ENCODE measurements around the gene DTYMK.

DTYMK gene

DNA sequence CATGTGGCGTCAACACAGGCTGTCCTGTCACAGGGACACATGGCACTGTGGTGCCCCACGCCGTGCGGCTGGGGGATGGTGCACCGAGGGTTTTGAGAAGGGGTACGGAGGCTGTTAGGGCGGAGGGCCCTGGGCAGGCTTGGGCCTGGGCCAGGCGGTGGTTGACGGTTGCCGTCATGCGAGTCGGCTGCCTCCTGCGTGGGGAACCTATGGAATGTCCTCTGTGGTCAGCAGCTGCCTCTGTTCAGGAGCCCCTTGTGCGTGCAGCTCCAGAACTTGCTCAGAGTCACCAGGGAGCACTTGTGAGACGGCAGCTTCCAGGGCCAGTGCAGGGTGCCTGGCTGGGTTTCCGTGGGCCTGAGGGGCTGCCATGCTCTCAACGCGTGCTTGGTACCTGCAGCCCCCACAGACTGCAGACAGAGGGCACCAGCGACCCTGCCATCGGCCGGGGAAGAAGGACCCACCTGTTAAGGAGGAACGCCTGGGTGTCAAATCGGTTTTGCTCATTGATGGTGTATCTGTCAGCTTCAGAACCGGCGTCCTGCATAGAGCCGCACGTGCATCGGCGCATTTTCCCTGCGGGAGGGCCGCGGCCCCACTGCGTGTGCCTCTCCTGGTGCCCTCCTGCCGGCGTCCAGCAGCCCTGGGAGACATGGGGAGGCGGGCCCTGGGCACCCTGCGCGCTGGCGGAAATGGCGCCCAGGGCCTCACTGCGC lies 37.8 kb upstream of the DTYMK start:
- H3K36me3 Mint-ChIP-seq: peaks cover 29% of the 10 kb centered on the region
- no peaks in the 10 kb centered on the region for H3K9me3 Mint-ChIP-seq
- H3K27ac Mint-ChIP-seq: no peak overlapping the region
- H3K4me3 Mint-ChIP-seq: no peak overlapping the region
- H3K27me3 Mint-ChIP-seq: no peaks in the 10 kb centered on the region
- DNase-seq (ENCODE audit: low spot score in 2 of 2) (no peak), ATAC-seq (ENCODE audit: low read depth) (no peak)
- no peaks in the 10 kb centered on the region for H3K4me1 Mint-ChIP-seq

DNA sequence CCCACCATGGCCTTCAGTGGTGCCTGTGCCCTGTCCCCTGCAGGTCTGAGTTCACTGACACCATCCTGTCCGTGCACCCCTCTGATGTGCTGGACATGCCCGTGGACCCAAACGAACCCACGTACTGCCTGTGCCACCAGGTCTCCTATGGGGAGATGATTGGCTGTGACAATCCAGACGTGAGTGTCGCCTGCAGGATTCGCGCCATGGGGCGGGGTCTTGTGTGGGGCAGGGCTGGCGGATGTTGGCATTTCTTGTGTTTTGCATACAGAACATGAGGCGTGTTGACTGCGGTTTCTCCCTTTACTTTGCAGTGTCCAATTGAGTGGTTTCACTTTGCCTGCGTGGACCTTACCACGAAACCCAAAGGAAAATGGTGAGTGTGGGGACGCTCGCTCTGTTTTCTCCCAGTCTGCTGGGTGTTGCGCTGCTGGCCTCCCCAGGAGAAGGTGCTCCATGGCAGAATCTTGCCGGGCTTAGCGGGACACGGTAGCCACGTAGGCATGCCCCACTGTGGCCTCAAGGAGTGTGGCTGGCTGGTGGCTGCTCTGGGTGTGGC lies 36.4 kb upstream of the DTYMK start:
- no peak for ATAC-seq (ENCODE audit: low read depth)
- no peaks in the 10 kb centered on the region for H3K27me3 Mint-ChIP-seq
- peaks cover 33% of the 10 kb centered on the region for H3K36me3 Mint-ChIP-seq

DNA sequence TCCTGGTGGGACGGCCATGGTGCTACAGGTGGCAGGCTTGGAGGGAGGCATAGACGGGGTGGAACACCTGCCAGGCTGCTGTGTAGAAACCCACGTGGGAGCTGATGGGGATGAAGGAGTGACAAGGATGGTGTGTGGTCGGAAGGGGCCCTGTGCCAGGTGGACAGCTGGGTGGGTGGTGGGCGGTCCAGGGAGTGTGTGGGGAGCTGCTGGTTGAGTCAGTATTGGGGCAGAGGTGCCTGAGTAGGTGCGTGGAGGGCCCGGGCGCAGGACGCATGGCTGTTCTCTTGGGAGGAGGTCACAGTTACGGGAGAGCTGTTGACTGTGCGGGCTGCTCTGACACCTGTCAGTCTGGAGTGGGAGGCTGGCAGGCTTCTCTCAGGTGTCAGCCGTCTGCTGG lies 35.2 kb upstream of the DTYMK start:
- H3K27ac Mint-ChIP-seq: no peak overlapping the region
- H3K36me3 Mint-ChIP-seq: peaks cover 36% of the 10 kb centered on the region
- H3K4me1 Mint-ChIP-seq: no peaks in the 10 kb centered on the region
- H3K9me3 Mint-ChIP-seq: no peaks in the 10 kb centered on the region
- H3K27me3 Mint-ChIP-seq: no peaks in the 10 kb centered on the region
- no peak for ATAC-seq (ENCODE audit: low read depth)
- no peak overlapping the region for H3K4me3 Mint-ChIP-seq
- DNase-seq (ENCODE audit: low spot score in 2 of 2): no peak

More for the DNA sequence above, 36.4 kb upstream of the DTYMK start:
- Mint-ChIP-seq H3K27ac (no peak overlapping the region), H3K4me1 (no peaks in the 10 kb centered on the region), H3K4me3 (no peak overlapping the region), H3K9me3 (no peaks in the 10 kb centered on the region)
- DNase-seq (ENCODE audit: low spot score in 2 of 2): no peak

DNA sequence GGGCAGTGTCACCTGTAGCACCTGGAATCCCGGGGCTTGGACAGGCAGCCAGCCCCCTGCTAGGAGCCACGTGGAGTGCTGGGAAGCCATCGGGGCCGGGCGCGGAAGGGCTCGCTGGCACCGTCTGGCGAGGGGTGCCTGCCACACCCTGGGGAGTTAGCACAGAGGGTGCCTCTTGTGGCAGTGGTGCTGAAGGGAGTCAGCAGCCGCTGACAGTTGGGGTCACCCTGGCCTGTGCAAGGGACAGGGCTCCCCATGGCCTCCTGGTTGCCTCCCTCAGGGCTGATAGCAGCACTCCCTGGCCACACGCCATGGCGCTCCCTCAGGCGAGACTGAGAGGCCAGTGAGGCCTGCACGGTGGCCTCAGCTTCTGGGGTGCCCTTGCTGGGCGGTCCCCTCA lies 33.9 kb upstream of the DTYMK start:
- H3K27me3 Mint-ChIP-seq: no peaks in the 10 kb centered on the region
- peaks cover 37% of the 10 kb centered on the region for H3K36me3 Mint-ChIP-seq
- H3K9me3 Mint-ChIP-seq: no peaks in the 10 kb centered on the region
- H3K4me1 Mint-ChIP-seq: no peaks in the 10 kb centered on the region
- H3K4me3 Mint-ChIP-seq: no peak overlapping the region
- no peak for DNase-seq (ENCODE audit: low spot score in 2 of 2)
- no peak overlapping the region for H3K27ac Mint-ChIP-seq
- ATAC-seq (ENCODE audit: low read depth): no peak

DNA sequence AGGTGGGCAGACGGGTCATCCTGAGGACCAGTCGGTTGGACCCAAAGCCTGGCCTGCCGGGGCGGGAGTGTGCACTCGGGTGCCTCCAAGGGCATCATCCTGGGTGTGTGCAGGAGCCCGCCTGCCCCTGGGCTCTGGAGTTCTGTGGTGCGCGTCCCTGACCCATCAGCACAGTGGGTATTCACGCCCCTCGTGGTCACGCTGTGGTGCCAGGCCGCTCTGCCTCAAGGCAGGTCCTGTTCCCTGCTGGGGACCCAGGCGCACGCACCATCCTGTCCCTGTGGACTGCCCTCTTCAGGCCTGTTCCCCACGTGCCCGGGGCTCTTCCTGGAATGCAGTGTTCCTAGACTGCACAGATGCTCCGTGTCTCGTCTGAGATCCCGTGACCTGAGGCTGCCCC lies 33.5 kb upstream of the DTYMK start:
- Mint-ChIP-seq H3K4me3 (no peak overlapping the region), H3K27me3 (no peaks in the 10 kb centered on the region), H3K4me1 (no peaks in the 10 kb centered on the region), H3K27ac (no peak overlapping the region), H3K36me3 (peaks cover 35% of the 10 kb centered on the region), H3K9me3 (no peaks in the 10 kb centered on the region)
- DNase-seq (ENCODE audit: low spot score in 2 of 2) (no peak), ATAC-seq (ENCODE audit: low read depth) (no peak)

DNA sequence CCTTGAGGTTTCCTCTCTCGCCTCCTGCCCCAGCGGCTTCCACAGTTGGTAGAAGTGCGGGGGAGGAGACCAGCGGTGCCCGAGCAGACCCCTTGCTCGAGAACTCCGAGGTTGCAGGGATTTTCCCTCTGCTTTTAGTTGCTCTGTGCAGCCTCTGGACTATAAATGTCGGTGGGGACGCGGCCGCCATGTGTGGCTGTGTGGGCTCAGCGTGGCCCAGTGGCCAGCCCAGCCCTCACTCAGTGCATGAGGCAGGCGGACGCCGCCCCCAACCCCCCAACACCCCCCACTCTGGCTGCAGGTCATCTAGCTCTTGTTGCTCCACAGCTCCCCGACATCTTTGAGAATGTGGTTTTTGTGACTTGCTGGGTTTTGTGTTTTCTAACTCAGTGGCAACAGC lies 32.5 kb upstream of the DTYMK start:
- H3K9me3 Mint-ChIP-seq: no peaks in the 10 kb centered on the region
- DNase-seq (ENCODE audit: low spot score in 2 of 2): no peak
- H3K4me3 Mint-ChIP-seq: no peak overlapping the region
- H3K4me1 Mint-ChIP-seq: no peaks in the 10 kb centered on the region
- H3K27me3 Mint-ChIP-seq: no peaks in the 10 kb centered on the region
- no peak overlapping the region for H3K27ac Mint-ChIP-seq
- peaks cover 39% of the 10 kb centered on the region for H3K36me3 Mint-ChIP-seq
- no peak for ATAC-seq (ENCODE audit: low read depth)

DNA sequence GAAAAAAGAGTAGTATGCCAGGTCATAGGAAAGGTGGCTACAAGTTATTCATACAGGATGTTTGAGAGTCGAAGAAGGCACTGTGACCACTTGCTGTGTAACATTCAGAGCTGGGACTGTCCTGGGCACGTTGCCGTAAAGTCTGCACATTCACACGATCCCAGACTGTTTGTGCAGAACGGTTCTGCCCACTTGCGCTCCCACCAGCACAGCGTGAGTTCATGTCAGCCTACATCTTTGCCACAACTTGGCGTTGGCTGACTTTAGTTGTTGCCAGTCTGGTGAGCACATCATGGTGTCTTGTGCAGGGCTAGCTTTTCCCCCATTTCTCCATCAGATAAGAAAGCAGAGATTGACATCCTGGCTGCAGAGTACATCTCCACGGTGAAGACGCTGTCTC lies 22.3 kb upstream of the DTYMK start:
- no peak for DNase-seq (ENCODE audit: low spot score in 2 of 2)
- Mint-ChIP-seq H3K4me1 (peaks cover 8% of the 10 kb centered on the region), H3K36me3 (peaks cover 30% of the 10 kb centered on the region), H3K27ac (no peak overlapping the region), H3K4me3 (no peak overlapping the region), H3K27me3 (no peaks in the 10 kb centered on the region), H3K9me3 (no peaks in the 10 kb centered on the region)
- ATAC-seq (ENCODE audit: low read depth): no peak

DNA sequence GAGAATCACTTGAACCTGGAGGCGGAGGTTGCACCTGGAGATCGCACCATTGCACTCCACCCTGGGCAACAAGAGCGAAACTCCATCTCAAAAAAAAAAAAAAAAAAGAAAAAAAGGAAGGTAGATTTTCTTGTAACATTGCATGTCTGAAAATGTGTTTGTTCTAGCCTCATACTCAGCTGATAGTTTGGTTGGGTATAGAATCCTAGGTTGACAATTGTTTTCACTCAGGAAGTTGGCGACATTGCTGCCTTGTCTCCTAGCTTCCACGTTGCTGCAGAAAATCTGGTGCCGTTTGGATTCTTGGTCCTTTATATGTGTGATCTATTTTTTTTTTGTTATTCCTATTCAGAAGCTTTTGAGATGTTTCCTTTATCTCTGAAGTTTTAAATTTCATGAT lies 19.9 kb upstream of the DTYMK start:
- H3K36me3 Mint-ChIP-seq: peaks cover 30% of the 10 kb centered on the region
- DNase-seq (ENCODE audit: low spot score in 2 of 2) (no peak), ATAC-seq (ENCODE audit: low read depth) (no peak)
- no peak overlapping the region for H3K4me3 Mint-ChIP-seq
- no peak overlapping the region for H3K27ac Mint-ChIP-seq
- H3K4me1 Mint-ChIP-seq: peaks cover 16% of the 10 kb centered on the region
- no peaks in the 10 kb centered on the region for H3K27me3 Mint-ChIP-seq
- no peaks in the 10 kb centered on the region for H3K9me3 Mint-ChIP-seq

DNA sequence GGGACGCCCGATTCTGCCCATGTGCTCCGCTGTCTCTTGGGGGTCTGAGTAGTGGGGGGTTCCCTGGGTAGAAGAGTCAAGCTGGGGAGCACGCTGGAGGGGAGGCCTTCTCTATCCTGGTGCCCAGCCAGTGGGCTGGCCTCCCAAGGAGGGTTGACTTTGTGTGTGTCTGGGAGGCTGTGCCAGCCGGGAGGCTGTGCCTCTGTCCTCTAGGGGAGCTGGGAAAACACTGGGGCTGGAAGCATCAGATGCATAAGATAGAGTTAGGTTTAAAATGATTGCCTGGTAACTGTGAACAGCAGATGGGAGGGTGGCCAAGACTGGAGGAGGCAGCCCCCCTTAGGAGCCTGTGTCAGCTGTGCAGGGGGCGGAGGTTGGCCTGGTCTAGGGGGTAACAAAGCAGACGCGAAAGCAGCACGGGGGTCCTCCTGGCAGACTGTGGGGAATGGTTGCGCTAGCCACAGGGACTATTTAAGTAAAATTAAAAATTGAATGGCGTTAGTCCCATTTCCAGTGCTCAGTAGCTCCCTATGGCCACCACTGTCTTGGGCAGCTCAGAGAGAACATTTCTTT lies 16.5 kb upstream of the DTYMK start:
- H3K27ac Mint-ChIP-seq: peak overlapping the region; percentile 64
- H3K9me3 Mint-ChIP-seq: no peaks in the 10 kb centered on the region
- ATAC-seq (ENCODE audit: low read depth) (no peak), DNase-seq (ENCODE audit: low spot score in 2 of 2) (no peak)
- peaks cover 18% of the 10 kb centered on the region for H3K36me3 Mint-ChIP-seq
- peaks cover 17% of the 10 kb centered on the region for H3K4me1 Mint-ChIP-seq
- no peaks in the 10 kb centered on the region for H3K27me3 Mint-ChIP-seq
- H3K4me3 Mint-ChIP-seq: peak overlapping the region; percentile 81

DNA sequence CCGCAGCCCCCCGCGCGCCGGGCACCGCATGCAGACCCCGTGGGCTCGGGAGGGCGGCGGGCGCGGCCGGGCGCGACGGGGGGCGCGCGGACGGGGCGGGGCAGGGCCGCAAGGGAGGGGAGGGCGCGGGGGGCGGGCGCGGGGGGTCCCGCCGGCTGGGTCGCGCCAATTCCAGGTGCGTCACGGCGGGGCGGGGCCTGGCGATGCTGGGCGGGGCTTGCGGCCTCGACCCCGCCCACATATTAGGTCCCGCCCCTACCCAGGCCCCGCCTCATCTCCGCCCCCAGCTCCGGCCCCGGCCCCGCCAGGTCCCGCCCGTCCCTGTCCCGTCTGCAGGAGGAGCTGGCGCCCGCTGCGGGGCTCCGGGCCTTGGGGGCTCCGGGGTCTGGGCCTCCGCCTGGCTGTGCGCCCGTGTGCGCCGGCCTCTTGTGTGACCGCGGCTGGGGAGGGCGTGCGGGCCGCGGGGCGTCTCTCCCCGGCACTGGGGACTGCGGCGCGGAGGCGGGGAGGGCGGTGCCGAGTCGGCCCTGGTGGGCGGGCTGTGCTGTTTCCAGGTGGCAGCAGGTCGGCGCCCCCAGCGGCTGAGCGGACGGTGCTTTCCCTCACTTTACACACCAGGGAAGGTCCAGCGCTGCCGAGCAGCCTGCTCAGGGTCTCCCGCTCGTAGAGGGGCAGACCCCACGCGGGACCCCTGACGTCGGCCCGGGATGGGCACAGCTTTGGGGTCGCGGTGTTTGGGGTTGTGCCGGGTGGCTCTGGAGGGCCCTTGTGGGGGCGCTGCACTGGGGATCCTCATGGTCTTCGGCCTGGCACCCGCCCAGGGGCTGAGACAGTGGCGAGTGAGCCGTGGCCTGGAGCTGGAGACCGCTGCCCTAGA lies 15.8 kb upstream of the DTYMK start:
- peak; percentile 93 to 96 for DNase-seq (ENCODE audit: low spot score in 2 of 2)
- H3K9me3 Mint-ChIP-seq: no peaks in the 10 kb centered on the region
- ATAC-seq (ENCODE audit: low read depth): peak; percentile 64
- peak overlapping the region; percentile 94 for H3K27ac Mint-ChIP-seq
- peaks cover 17% of the 10 kb centered on the region for H3K4me1 Mint-ChIP-seq
- H3K27me3 Mint-ChIP-seq: no peaks in the 10 kb centered on the region
- peaks cover 17% of the 10 kb centered on the region for H3K36me3 Mint-ChIP-seq
- H3K4me3 Mint-ChIP-seq: peak overlapping the region; percentile 81

DNA sequence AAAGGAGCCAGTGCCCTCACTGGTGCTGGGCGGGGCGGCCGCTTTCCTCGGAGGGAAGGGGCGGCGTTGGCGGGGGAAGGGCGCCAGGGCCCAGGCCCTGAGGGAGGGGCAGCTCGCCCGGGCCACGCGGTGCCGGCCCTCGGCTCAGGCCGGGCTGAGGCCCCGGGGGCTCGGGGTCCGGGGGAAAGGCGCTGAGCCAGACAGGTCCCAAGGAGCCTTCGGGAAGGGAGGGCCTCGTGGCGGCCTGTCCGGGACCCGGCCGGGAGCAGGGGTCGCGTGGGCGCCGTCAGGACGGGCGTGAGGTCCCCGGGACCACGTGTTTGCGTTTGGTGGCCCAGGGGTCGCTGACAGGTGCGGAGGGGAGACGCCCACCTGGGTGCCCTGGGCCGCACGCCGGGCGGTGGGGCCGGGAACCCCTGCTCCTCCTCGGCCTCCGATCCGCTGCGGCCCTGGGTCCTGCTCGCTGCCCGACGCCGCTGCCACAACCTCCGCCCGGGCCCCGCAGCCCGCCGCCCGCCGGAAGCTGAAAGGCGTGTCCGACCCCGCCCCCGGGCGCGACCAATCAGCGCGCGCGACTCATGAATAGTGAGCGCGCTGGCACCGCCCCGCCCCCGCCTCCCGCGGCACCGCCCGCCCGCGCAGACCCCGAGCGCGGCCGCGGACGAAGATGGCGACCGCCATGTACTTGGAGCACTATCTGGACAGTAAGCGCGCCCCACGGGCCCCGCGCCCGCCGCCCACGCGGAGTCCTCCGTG lies 15.0 kb upstream of the DTYMK start, which contains the start of gene ING5:
Gene ING5, plus strand, starts transcription at position 641 of the 756 bp plus-strand sequence. Its CDS starts 27 bp downstream, at position 668.
- ATAC-seq (ENCODE audit: low read depth): peak; percentile 66
- no peaks in the 10 kb centered on the region for H3K9me3 Mint-ChIP-seq
- H3K36me3 Mint-ChIP-seq: peaks cover 10% of the 10 kb centered on the region
- H3K4me1 Mint-ChIP-seq: peaks cover 17% of the 10 kb centered on the region
- peak within 1 kb of the TSS; percentile 94 for H3K27ac Mint-ChIP-seq
- H3K27me3 Mint-ChIP-seq: no peaks in the 10 kb centered on the region
- H3K4me3 Mint-ChIP-seq: peak within 1 kb of the TSS; percentile 96
- peak; percentile 96 to 97 for DNase-seq (ENCODE audit: low spot score in 2 of 2)

DNA sequence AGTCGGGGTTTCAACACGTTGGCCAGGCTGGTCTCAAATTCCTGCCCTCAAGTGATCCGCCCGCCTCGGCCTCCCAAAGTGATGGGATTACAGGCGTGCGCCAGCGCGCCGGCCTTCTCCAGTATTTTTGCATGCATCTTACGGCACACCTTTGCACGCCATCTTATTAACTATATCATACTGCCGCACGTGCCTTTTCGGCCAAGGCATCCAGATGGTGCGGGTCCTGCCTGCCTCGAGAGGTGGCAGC lies 14.5 kb upstream of the DTYMK start:
- Mint-ChIP-seq H3K36me3 (peaks cover 7% of the 10 kb centered on the region), H3K27ac (peak overlapping the region; percentile 94), H3K27me3 (no peaks in the 10 kb centered on the region), H3K4me3 (peak overlapping the region; percentile 96), H3K9me3 (no peaks in the 10 kb centered on the region), H3K4me1 (peaks cover 16% of the 10 kb centered on the region)
- DNase-seq (ENCODE audit: low spot score in 2 of 2): no peak
- ATAC-seq (ENCODE audit: low read depth): no peak

DNA sequence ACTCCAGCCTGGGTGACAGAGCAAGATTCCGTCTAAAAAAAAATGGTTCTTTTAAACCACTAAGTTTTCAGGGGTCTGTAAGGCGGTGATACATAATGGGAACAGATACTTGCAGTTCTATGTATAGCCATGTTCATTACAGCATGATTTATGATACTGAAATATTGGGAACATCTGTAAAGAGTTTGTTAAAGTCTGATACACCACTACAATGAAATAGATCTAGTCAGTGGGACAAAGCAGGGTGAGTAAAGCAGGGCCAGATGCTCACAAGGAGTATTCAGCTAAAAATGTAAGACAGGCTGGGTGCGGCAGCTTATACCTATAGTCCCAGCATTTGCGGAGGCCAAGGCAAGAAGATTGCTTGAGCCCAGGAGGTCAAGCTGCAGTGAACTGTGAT lies 9.0 kb upstream of the DTYMK start:
- H3K4me3 Mint-ChIP-seq: no peak overlapping the region
- peaks cover 4% of the 10 kb centered on the region for H3K4me1 Mint-ChIP-seq
- no peaks in the 10 kb centered on the region for H3K27me3 Mint-ChIP-seq
- H3K27ac Mint-ChIP-seq: no peak overlapping the region
- no peaks in the 10 kb centered on the region for H3K9me3 Mint-ChIP-seq
- ATAC-seq (ENCODE audit: low read depth) (no peak), DNase-seq (ENCODE audit: low spot score in 2 of 2) (no peak)
- H3K36me3 Mint-ChIP-seq: peaks cover 5% of the 10 kb centered on the region

DNA sequence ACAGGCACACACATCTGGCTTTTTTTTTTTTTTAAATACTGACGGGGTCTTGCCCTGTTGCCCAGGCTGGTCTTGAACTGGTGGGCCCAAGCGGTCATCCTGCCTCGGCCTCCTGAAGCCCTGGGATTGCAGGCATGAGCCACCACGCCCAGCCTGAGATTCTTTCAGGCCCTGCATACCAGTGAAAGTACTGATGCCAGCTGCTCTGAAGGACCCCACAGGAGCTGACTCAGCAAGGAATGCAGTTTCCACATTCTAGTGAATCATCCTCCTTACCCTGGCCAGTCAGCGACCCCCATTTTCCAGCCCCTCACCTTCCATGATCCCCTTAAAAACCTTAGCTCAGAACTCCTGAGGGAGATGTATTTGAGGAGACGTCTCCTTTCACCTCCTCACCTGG lies 5.8 kb upstream of the DTYMK start:
- ATAC-seq (ENCODE audit: low read depth) (no peak), DNase-seq (ENCODE audit: low spot score in 2 of 2) (no peak)
- Mint-ChIP-seq H3K27me3 (no peaks in the 10 kb centered on the region), H3K4me3 (no peak overlapping the region), H3K36me3 (peaks cover 5% of the 10 kb centered on the region), H3K4me1 (peaks cover 9% of the 10 kb centered on the region), H3K9me3 (no peaks in the 10 kb centered on the region), H3K27ac (no peak overlapping the region)
